Endothelial cell (in vitro differentiated cells): ENCODE measurements around the gene PCNX3. TPM values are rescaled to one million over a fixed set of nuclear protein-coding genes. Genes with fewer than 3 reads are reported as not detected.
"Not testable (repeated sequence)": the region's sequence is repeated elsewhere in the genome, so short reads cannot be mapped to it uniquely, and the experiment has no call there.

Experiments used
- DNase-seq: peaks from one replicate; pipeline ENCODE4 v3.0.0; 2021; ENCODE audit warnings: low spot score
- H3K27ac Mint-ChIP-seq: one replicate; pipeline ENCODE4 v1.8.0; 2021; ENCODE audit warnings: mixed read lengths, inconsistent platforms; ENCODE audit not compliant: unreplicated experiment
- H3K27me3 Mint-ChIP-seq: one replicate; pipeline ENCODE4 v1.8.0; 2021; ENCODE audit warnings: mild to moderate bottlenecking, moderate library complexity, mixed read lengths, inconsistent platforms; ENCODE audit not compliant: unreplicated experiment
- H3K36me3 Mint-ChIP-seq: one replicate; pipeline ENCODE4 v1.8.0; 2021; ENCODE audit warnings: mild to moderate bottlenecking, low read depth, mixed read lengths, inconsistent platforms; ENCODE audit not compliant: unreplicated experiment
- H3K4me1 Mint-ChIP-seq: one replicate; pipeline ENCODE4 v1.8.0; 2021; ENCODE audit warnings: mild to moderate bottlenecking, mixed read lengths, inconsistent platforms; ENCODE audit not compliant: unreplicated experiment
- H3K4me3 Mint-ChIP-seq: one replicate; pipeline ENCODE4 v1.8.0; 2021; ENCODE audit warnings: mild to moderate bottlenecking, mixed read lengths, inconsistent platforms; ENCODE audit not compliant: unreplicated experiment
- H3K9me3 Mint-ChIP-seq: one replicate; pipeline ENCODE4 v1.8.0; 2021; ENCODE audit warnings: mixed read lengths, inconsistent platforms; ENCODE audit not compliant: unreplicated experiment
- total RNA-seq: library from RNA; stranded (reverse); fragmentation: NEBNext Ultra II Directional; extraction: Animal tissue kit (Norgen Biotek cat#: 25700); gene quantifications from one replicate; pipeline ENCODE4 v1.2.1, GENCODE V29; 2021; ENCODE audit not compliant: unreplicated experiment
- TF ChIP-seq, protein P1 (sequence below): fragments of 200-600 bp; sonication (generic); IDR thresholded peaks from one replicate; pipeline ENCODE4 v1.5.0; 2021; ENCODE audit warnings: antibody characterized with exemption; ENCODE audit not compliant: unreplicated experiment

Gene PCNX3
- total RNA-seq, 1 donor from 2014 or later, result 76.1 TPM

DNA sequence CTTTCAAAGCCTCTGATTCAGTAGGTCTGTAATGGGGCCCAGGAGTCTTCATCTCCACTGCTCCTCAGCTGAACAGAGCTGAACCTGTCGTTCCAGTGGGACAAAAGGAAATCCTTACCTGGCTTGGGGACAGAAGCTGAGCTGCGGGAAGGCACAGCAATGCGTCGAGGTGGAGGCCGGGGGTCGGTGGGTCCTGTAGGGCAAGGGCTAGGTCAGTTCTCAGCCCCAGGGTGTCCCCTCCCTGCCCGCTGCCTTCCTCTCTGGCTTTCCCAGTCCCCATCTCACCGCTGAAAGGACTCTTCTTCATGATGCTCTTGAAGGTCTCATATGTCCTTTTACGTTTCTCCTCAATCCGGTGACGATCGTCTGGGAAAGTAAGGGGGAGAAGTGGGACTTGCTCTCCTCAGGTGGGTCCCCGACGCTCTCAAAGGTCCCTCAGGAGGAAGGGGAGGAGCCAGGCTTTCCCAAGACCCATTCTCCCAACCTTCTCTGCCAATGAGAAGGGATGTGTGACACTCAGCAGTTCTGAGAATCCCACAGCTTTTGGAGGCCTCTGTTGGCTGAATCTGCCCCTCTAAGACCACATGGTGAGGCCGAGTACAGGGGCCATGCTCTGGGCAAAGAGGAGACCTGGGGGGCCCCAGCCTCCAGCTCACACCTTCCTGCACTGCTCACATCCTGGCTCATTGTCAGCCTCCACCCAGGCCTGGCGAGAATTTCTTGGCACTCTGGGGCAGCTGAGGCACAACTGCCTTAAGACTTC lies 40.2 kb downstream of the PCNX3 start:
- Mint-ChIP-seq H3K4me1 (peaks cover 59% of the 10 kb centered on the region), H3K9me3 (no peaks in the 10 kb centered on the region), H3K4me3 (peak overlapping the region; percentile 74), H3K27me3 (peaks cover 49% of the 10 kb centered on the region), H3K27ac (peak overlapping the region; percentile 89), H3K36me3 (peaks cover 71% of the 10 kb centered on the region)
- TF ChIP-seq, protein P1, sequence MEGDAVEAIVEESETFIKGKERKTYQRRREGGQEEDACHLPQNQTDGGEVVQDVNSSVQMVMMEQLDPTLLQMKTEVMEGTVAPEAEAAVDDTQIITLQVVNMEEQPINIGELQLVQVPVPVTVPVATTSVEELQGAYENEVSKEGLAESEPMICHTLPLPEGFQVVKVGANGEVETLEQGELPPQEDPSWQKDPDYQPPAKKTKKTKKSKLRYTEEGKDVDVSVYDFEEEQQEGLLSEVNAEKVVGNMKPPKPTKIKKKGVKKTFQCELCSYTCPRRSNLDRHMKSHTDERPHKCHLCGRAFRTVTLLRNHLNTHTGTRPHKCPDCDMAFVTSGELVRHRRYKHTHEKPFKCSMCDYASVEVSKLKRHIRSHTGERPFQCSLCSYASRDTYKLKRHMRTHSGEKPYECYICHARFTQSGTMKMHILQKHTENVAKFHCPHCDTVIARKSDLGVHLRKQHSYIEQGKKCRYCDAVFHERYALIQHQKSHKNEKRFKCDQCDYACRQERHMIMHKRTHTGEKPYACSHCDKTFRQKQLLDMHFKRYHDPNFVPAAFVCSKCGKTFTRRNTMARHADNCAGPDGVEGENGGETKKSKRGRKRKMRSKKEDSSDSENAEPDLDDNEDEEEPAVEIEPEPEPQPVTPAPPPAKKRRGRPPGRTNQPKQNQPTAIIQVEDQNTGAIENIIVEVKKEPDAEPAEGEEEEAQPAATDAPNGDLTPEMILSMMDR, result no peak
- no peak for DNase-seq

DNA sequence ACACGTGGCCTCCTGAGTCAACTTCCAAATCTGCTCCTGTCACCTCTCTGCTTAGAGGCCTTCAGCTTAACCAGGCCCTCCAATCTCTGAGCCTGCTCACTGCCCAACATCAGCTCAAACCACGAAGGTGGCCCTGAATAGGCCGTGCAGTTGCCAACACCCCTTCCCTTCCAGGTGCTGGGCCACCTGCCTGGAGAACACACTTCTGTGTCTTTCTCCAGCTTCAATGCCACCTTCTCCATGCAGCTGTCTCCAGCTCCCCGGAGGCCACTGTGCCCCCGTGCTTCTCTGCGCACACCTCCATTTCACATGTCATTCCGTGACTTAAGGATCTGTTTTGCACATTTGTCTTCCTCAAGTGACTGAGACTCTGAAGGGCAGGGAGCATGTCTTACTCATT lies 41.9 kb downstream of the PCNX3 start:
- peaks cover 62% of the 10 kb centered on the region for H3K36me3 Mint-ChIP-seq

GRCh38 chr11:65658174-65659021 lies 42.8 kb downstream of the PCNX3 start:
- H3K27me3 Mint-ChIP-seq, result peaks cover 34% of the 10 kb centered on the region
- H3K36me3 Mint-ChIP-seq, result peaks cover 58% of the 10 kb centered on the region
- DNase-seq, result no peak

More for the DNA sequence above, 41.9 kb downstream of the PCNX3 start:
- no peaks in the 10 kb centered on the region for H3K9me3 Mint-ChIP-seq
- H3K27me3 Mint-ChIP-seq, result peaks cover 38% of the 10 kb centered on the region
- peak overlapping the region; percentile 78 for H3K4me3 Mint-ChIP-seq
- peak overlapping the region; percentile 64 for H3K27ac Mint-ChIP-seq
- TF ChIP-seq, protein P1, result no peak
- no peak for DNase-seq
- peaks cover 46% of the 10 kb centered on the region for H3K4me1 Mint-ChIP-seq

DNA sequence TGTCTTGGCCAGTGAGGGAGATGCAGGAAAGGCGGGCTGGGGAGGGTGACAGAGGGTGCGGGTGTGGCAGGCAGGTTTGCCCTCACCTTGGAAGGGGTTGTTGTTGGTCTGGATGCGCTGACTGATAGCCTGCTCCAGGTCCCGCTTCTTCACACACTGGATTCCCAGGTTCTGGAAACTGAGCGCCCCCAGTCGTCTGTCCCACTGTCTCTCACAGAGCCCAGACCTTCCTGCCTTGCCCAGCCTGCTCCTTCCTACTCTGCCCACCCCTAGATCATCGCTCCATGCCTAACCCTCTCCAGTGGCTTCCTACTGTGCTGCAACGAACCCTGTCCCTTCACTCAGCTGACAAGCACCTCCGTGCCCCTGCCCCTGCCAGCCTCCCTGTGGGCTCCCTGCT lies 44.5 kb downstream of the PCNX3 start:
- Mint-ChIP-seq H3K27ac (no peak overlapping the region), H3K27me3 (peaks cover 31% of the 10 kb centered on the region), H3K36me3 (peaks cover 51% of the 10 kb centered on the region), H3K9me3 (no peaks in the 10 kb centered on the region), H3K4me1 (peaks cover 31% of the 10 kb centered on the region), H3K4me3 (peak overlapping the region; percentile 66)
- TF ChIP-seq, protein P1, result no peak
- no peak for DNase-seq

More at GRCh38 chr11:65658174-65659021, 42.8 kb downstream of the PCNX3 start:
- Mint-ChIP-seq H3K27ac (peak overlapping the region; percentile 64), H3K9me3 (no peaks in the 10 kb centered on the region), H3K4me1 (peaks cover 38% of the 10 kb centered on the region), H3K4me3 (peak overlapping the region; percentile 62)
- TF ChIP-seq, protein P1, result no peak

GRCh38 chr11:65660908-65661307 lies 45.3 kb downstream of the PCNX3 start:
- not testable (repeated sequence) for DNase-seq, H3K9me3 Mint-ChIP-seq, H3K27ac Mint-ChIP-seq
- Mint-ChIP-seq H3K36me3 (peaks cover 42% of the 10 kb centered on the region), H3K27me3 (peaks cover 23% of the 10 kb centered on the region), H3K4me3 (peak overlapping the region; percentile 78), H3K4me1 (peaks cover 25% of the 10 kb centered on the region)
